HG03097 (cell line): ENCODE results near the gene CCS.
A peak's percentile ranks its signal among the peaks of the same experiment; 100 is the strongest.
"Not testable (repeated sequence)": the region's sequence is repeated elsewhere in the genome, so short reads cannot be mapped to it uniquely, and the experiment has no call there.

Experiments
- ATAC-seq: cut with Tn5 transposase; IDR thresholded peaks from one replicate; pipeline ENCODE4 v1.9.1; 2021; ENCODE audit not compliant: unreplicated experiment, low FRiP score

Gene CCS

GRCh38 chr11:66589315-66589714, 3.7 kb upstream of the CCS start:
- ATAC-seq = not testable (repeated sequence)

- ATAC-seq = no peak
Observed at GRCh38 chr11:66589996-66590675, 2.8 kb upstream of the CCS start.

GRCh38 chr11:66591175-66591574, 1.8 kb upstream of the CCS start:
- ATAC-seq = no peak

- no peak for ATAC-seq
Observed at GRCh38 chr11:66593303-66593635, 284 bp downstream of the CCS start.

- ATAC-seq = no peak
Observed at GRCh38 chr11:66593650-66594049, 665 bp downstream of the CCS start.

- ATAC-seq = no peak
Observed at GRCh38 chr11:66595245-66595904, 2.4 kb downstream of the CCS start.

- ATAC-seq = no peak
Observed at GRCh38 chr11:66598993-66599392, 6.0 kb downstream of the CCS start.

GRCh38 chr11:66600219-66600618, 7.2 kb downstream of the CCS start:
- ATAC-seq = no peak

GRCh38 chr11:66600631-66601233, 7.7 kb downstream of the CCS start:
- ATAC-seq = no peak

- ATAC-seq = no peak
Observed at GRCh38 chr11:66603072-66603471, 10.1 kb downstream of the CCS start.

GRCh38 chr11:66604155-66604554, 11.2 kb downstream of the CCS start:
- no peak for ATAC-seq

GRCh38 chr11:66606608-66607007, 13.6 kb downstream of the CCS start:
- ATAC-seq = not testable (repeated sequence)

- ATAC-seq = no peak
Observed at GRCh38 chr11:66607126-66607834, 14.3 kb downstream of the CCS start.

- ATAC-seq = no peak
Observed at GRCh38 chr11:66609721-66610617, 17.0 kb downstream of the CCS start.

- ATAC-seq = no peak
Observed at GRCh38 chr11:66612458-66612857, 19.5 kb downstream of the CCS start.

- ATAC-seq = no peak
Observed at GRCh38 chr11:66614073-66614472, 21.1 kb downstream of the CCS start.

- peak; percentile 84 for ATAC-seq
Observed at GRCh38 chr11:66616379-66617154, 23.6 kb downstream of the CCS start, which contains the start of gene RBM14. Gene RBM14, plus strand, starts transcription at chr11:66616630. Its CDS starts 91 bp downstream, at chr11:66616721.

- ATAC-seq = no peak
Observed at GRCh38 chr11:66617155-66617834, 24.3 kb downstream of the CCS start.

- no peak for ATAC-seq
Observed at GRCh38 chr11:66619080-66619554, 26.1 kb downstream of the CCS start.
